GM19395 (cell line): ENCODE results near the gene HTD2.

Experiments used
- ATAC-seq: cut with Tn5 transposase; IDR thresholded peaks from one replicate; pipeline ENCODE4 v1.9.1; 2021; ENCODE audit warnings: mild to moderate bottlenecking, moderate library complexity; ENCODE audit not compliant: unreplicated experiment

HTD2 gene

GRCh38 chr3:58291671-58292338 is 14.5 kb upstream of the HTD2 start:
- no peak for ATAC-seq

GRCh38 chr3:58292866-58293265 is 13.5 kb upstream of the HTD2 start:
- ATAC-seq: no peak

- no peak for ATAC-seq
Measured at GRCh38 chr3:58293516-58293915, 12.8 kb upstream of the HTD2 start.

GRCh38 chr3:58296269-58296668 is 10.1 kb upstream of the HTD2 start:
- ATAC-seq: no peak

GRCh38 chr3:58296843-58297242 is 9.5 kb upstream of the HTD2 start:
- no peak for ATAC-seq

- ATAC-seq: no peak
Measured at GRCh38 chr3:58298190-58298589, 8.1 kb upstream of the HTD2 start.

GRCh38 chr3:58299075-58299474 is 7.2 kb upstream of the HTD2 start:
- no peak for ATAC-seq

- ATAC-seq: no peak
Measured at GRCh38 chr3:58299839-58300516, 6.3 kb upstream of the HTD2 start.

- ATAC-seq: no peak
Measured at GRCh38 chr3:58307639-58308215, 1.4 kb downstream of the HTD2 start.

- no peak for ATAC-seq
Measured at GRCh38 chr3:58308728-58309127, 2.4 kb downstream of the HTD2 start.

- ATAC-seq: no peak
Measured at GRCh38 chr3:58317811-58318210, 11.5 kb downstream of the HTD2 start.

- no peak for ATAC-seq
Measured at GRCh38 chr3:58321791-58322190, 15.5 kb downstream of the HTD2 start.

- no peak for ATAC-seq
Measured at GRCh38 chr3:58322793-58323192, 16.5 kb downstream of the HTD2 start.

- ATAC-seq: no peak
Measured at GRCh38 chr3:58323529-58324390, 17.4 kb downstream of the HTD2 start.

- ATAC-seq: no peak
Measured at GRCh38 chr3:58324391-58325390, 18.4 kb downstream of the HTD2 start.

GRCh38 chr3:58325525-58325992 is 19.2 kb downstream of the HTD2 start:
- ATAC-seq: no peak

GRCh38 chr3:58326267-58326900 is 20.1 kb downstream of the HTD2 start:
- no peak for ATAC-seq

- ATAC-seq: no peak
Measured at GRCh38 chr3:58329150-58329921, 23.0 kb downstream of the HTD2 start.

- ATAC-seq: no peak
Measured at GRCh38 chr3:58329922-58330413, 23.6 kb downstream of the HTD2 start.
